K562 (cell line): ENCODE data around the gene SRPK2.

Experiments
- HBP1 ChIP-seq: fragments of 450-650 bp; formaldehyde crosslinking; IDR thresholded peaks from 2 replicates; pipeline ENCODE4 v1.4.0; 2022; ENCODE audit warnings: missing genetic modification characterization
- JUNB ChIP-seq: fragments of 450-650 bp; formaldehyde crosslinking; conservative IDR thresholded peaks from 2 replicates; pipeline ENCODE4 v1.4.0; 2020; ENCODE audit warnings: mild to moderate bottlenecking

GRCh38 chr7:105268511-105269392, 120.0 kb downstream of the SRPK2 start:
- TF ChIP-seq HBP1 (CRISPR knock-in tag) (no peak), JUNB (CRISPR knock-in tag) (no peak)
